PFSK-1 (cell line): ENCODE results near the gene PRR14L.

ENCODE experiments used
- FOXP2 ChIP-seq: optimal IDR thresholded peaks from 2 replicates; pipeline ENCODE3; 2011; ENCODE audit warnings: borderline replicate concordance, control low read depth, inconsistent platforms; ENCODE audit not compliant: insufficient read depth; ENCODE audit errors: extremely low read length, extremely low read depth
- POLR2AphosphoS5 ChIP-seq: IDR thresholded peaks from 2 replicates; pipeline ENCODE4 v1.6.1; 2012; ENCODE audit warnings: low read depth, mild to moderate bottlenecking, control low read depth, low read length, moderate library complexity
- SIN3A ChIP-seq: IDR thresholded peaks from 2 replicates; pipeline ENCODE4 v1.6.1; 2012; ENCODE audit warnings: mild to moderate bottlenecking, low read length, moderate library complexity, borderline replicate concordance; ENCODE audit not compliant: insufficient read depth
- TAF1 ChIP-seq: IDR thresholded peaks from 2 replicates; pipeline ENCODE4 v1.6.1; 2012; ENCODE audit warnings: low read length, control low read depth, borderline replicate concordance; ENCODE audit not compliant: insufficient read depth
- TF ChIP-seq, protein P1 (sequence below), 2 experiments: IDR thresholded peaks; 2 replicates each; pipeline versions ENCODE4 v1.6.1 to v1.8.0; 2011 to 2012; ENCODE audit warnings: low read depth in 2 of 2, low read length in 2 of 2, control low read depth in 1 of 2, inconsistent platforms in 1 of 2, mild to moderate bottlenecking in 1 of 2, moderate library complexity in 1 of 2; ENCODE audit not compliant: insufficient read depth in 1 of 2

The PRR14L gene

DNA sequence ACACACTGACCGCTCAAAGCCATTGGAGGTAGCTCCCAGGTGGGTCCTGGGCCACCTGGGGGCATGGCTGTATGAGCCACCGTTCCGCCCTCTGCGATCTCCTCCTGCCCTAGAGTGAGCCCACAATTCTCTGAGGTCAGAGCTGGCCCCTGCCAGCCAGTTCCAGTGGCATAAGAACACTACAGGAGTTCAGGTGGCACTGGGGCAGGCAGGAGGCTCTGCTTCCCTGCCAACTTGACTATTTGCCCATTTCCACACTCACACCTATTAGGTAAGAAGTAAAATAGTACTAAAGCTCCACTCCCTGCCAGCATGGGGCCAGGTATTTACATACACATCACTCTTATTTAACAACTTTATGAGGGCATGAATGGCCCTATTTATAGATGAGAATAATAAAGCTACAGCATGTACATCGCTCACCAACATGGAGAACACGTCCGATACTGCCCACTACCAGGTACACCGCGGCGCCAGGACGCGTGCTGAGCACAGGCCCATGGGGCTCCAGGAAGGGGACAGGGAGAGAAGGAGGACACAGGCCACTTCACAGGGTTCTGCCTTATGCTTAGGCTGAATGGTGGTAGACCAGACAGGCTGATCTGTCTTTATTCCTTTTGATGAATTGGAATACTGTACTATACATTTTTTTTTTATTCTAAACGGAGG lies 114.2 kb downstream of the PRR14L start:
- TF ChIP-seq FOXP2 = no peak
- no peak for TF ChIP-seq POLR2AphosphoS5
- TF ChIP-seq SIN3A = no peak
- no peak for TF ChIP-seq TAF1
- TF ChIP-seq, protein P1, sequence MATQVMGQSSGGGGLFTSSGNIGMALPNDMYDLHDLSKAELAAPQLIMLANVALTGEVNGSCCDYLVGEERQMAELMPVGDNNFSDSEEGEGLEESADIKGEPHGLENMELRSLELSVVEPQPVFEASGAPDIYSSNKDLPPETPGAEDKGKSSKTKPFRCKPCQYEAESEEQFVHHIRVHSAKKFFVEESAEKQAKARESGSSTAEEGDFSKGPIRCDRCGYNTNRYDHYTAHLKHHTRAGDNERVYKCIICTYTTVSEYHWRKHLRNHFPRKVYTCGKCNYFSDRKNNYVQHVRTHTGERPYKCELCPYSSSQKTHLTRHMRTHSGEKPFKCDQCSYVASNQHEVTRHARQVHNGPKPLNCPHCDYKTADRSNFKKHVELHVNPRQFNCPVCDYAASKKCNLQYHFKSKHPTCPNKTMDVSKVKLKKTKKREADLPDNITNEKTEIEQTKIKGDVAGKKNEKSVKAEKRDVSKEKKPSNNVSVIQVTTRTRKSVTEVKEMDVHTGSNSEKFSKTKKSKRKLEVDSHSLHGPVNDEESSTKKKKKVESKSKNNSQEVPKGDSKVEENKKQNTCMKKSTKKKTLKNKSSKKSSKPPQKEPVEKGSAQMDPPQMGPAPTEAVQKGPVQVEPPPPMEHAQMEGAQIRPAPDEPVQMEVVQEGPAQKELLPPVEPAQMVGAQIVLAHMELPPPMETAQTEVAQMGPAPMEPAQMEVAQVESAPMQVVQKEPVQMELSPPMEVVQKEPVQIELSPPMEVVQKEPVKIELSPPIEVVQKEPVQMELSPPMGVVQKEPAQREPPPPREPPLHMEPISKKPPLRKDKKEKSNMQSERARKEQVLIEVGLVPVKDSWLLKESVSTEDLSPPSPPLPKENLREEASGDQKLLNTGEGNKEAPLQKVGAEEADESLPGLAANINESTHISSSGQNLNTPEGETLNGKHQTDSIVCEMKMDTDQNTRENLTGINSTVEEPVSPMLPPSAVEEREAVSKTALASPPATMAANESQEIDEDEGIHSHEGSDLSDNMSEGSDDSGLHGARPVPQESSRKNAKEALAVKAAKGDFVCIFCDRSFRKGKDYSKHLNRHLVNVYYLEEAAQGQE (IDR thresholded peaks at IDR 0.05; ENCODE audit: insufficient read depth in 1 of 2, low read depth in 2 of 2, low read length in 2 of 2) = no peak

DNA sequence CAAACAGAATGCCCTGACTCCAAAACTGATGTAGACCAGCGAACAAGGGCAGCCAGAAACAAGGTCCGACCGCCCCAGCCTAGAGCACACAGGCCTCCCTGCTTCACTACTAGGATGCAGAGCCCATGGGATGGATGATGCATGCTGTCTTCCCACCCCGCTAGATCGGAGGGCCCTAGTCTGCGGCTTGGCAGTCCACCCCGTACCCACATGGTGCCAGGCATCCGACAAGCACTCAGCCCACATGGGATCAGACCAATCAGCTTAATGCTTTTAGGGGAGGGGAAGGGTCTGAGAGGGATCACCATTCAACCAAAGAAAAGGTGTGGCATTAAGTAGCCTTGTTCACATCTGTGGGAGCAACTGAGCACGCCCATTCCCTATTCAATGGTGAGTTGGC lies 118.5 kb downstream of the PRR14L start:
- TF ChIP-seq TAF1 = no peak
- TF ChIP-seq SIN3A = no peak
- no peak for TF ChIP-seq POLR2AphosphoS5
- no peak for TF ChIP-seq FOXP2
- TF ChIP-seq, protein P1 (IDR thresholded peaks at IDR 0.05; ENCODE audit: insufficient read depth in 1 of 2, low read depth in 2 of 2, low read length in 2 of 2) = no peak
